ENCODE data around the gene NFAM1.

NFAM1 gene

GRCh38 chr22:42404266-42404665 is 27.9 kb downstream of the NFAM1 start:
- Histone ChIP-seq H3K27me3 (ENCODE audit: control insufficient read depth, insufficient read depth, low read length) (no peaks in the 10 kb centered on the region), H3K36me3 (ENCODE audit: control insufficient read depth, insufficient read depth, low read length) (no peaks in the 10 kb centered on the region), H3K4me1 (ENCODE audit: control insufficient read depth, insufficient read depth, low read length) (peaks cover 4% of the 10 kb centered on the region), H3K4me3 (ENCODE audit: low read depth, low read length) (no peak overlapping the region), H3K9ac (ENCODE audit: low read depth, low read length) (no peak overlapping the region), H3K9me3 (ENCODE audit: control insufficient read depth, insufficient read depth, low read length) (no peaks in the 10 kb centered on the region)

GRCh38 chr22:42401535-42402334 is 30.5 kb downstream of the NFAM1 start:
- Histone ChIP-seq H3K9me3 (ENCODE audit: control insufficient read depth, insufficient read depth, low read length) (no peaks in the 10 kb centered on the region), H3K4me3 (ENCODE audit: low read depth, low read length) (no peak overlapping the region), H3K27me3 (ENCODE audit: control insufficient read depth, insufficient read depth, low read length) (no peaks in the 10 kb centered on the region), H3K4me1 (ENCODE audit: control insufficient read depth, insufficient read depth, low read length) (peaks cover 4% of the 10 kb centered on the region), H3K36me3 (ENCODE audit: control insufficient read depth, insufficient read depth, low read length) (no peaks in the 10 kb centered on the region), H3K9ac (ENCODE audit: low read depth, low read length) (no peak overlapping the region)

- Histone ChIP-seq H3K9ac (ENCODE audit: low read depth, low read length) (no peak overlapping the region), H3K36me3 (ENCODE audit: control insufficient read depth, insufficient read depth, low read length) (no peaks in the 10 kb centered on the region), H3K9me3 (ENCODE audit: control insufficient read depth, insufficient read depth, low read length) (no peaks in the 10 kb centered on the region), H3K4me3 (ENCODE audit: low read depth, low read length) (no peak overlapping the region), H3K4me1 (ENCODE audit: control insufficient read depth, insufficient read depth, low read length) (peaks cover 4% of the 10 kb centered on the region), H3K27me3 (ENCODE audit: control insufficient read depth, insufficient read depth, low read length) (no peaks in the 10 kb centered on the region)
Measured at GRCh38 chr22:42400811-42401534, 31.2 kb downstream of the NFAM1 start.

GRCh38 chr22:42399315-42400271 is 32.6 kb downstream of the NFAM1 start:
- no peak overlapping the region for H3K4me3 ChIP-seq (ENCODE audit: low read depth, low read length)
- H3K36me3 ChIP-seq (ENCODE audit: control insufficient read depth, insufficient read depth, low read length) = no peaks in the 10 kb centered on the region
- peak overlapping the region; percentile 16 for H3K9ac ChIP-seq (ENCODE audit: low read depth, low read length)
- H3K27me3 ChIP-seq (ENCODE audit: control insufficient read depth, insufficient read depth, low read length) = no peaks in the 10 kb centered on the region
- H3K4me1 ChIP-seq (ENCODE audit: control insufficient read depth, insufficient read depth, low read length) = peaks cover 4% of the 10 kb centered on the region
- no peaks in the 10 kb centered on the region for H3K9me3 ChIP-seq (ENCODE audit: control insufficient read depth, insufficient read depth, low read length)

GRCh38 chr22:42397332-42398249 is 34.6 kb downstream of the NFAM1 start:
- H3K9me3 ChIP-seq (ENCODE audit: control insufficient read depth, insufficient read depth, low read length) = no peaks in the 10 kb centered on the region
- H3K9ac ChIP-seq (ENCODE audit: low read depth, low read length) = no peak overlapping the region
- no peak overlapping the region for H3K4me3 ChIP-seq (ENCODE audit: low read depth, low read length)
- H3K4me1 ChIP-seq (ENCODE audit: control insufficient read depth, insufficient read depth, low read length) = peaks cover 4% of the 10 kb centered on the region
- H3K27me3 ChIP-seq (ENCODE audit: control insufficient read depth, insufficient read depth, low read length) = no peaks in the 10 kb centered on the region
- H3K36me3 ChIP-seq (ENCODE audit: control insufficient read depth, insufficient read depth, low read length) = no peaks in the 10 kb centered on the region

- no peaks in the 10 kb centered on the region for H3K9me3 ChIP-seq (ENCODE audit: control insufficient read depth, insufficient read depth, low read length)
- no peak overlapping the region for H3K9ac ChIP-seq (ENCODE audit: low read depth, low read length)
- H3K36me3 ChIP-seq (ENCODE audit: control insufficient read depth, insufficient read depth, low read length) = no peaks in the 10 kb centered on the region
- peaks cover 2% of the 10 kb centered on the region for H3K4me1 ChIP-seq (ENCODE audit: control insufficient read depth, insufficient read depth, low read length)
- H3K27me3 ChIP-seq (ENCODE audit: control insufficient read depth, insufficient read depth, low read length) = no peaks in the 10 kb centered on the region
- H3K4me3 ChIP-seq (ENCODE audit: low read depth, low read length) = no peak overlapping the region
Measured at GRCh38 chr22:42396621-42397331, 35.4 kb downstream of the NFAM1 start.

GRCh38 chr22:42389143-42389542 is 43.1 kb downstream of the NFAM1 start:
- Histone ChIP-seq H3K36me3 (ENCODE audit: control insufficient read depth, insufficient read depth, low read length) (no peaks in the 10 kb centered on the region), H3K27me3 (ENCODE audit: control insufficient read depth, insufficient read depth, low read length) (no peaks in the 10 kb centered on the region), H3K9me3 (ENCODE audit: control insufficient read depth, insufficient read depth, low read length) (no peaks in the 10 kb centered on the region), H3K4me3 (ENCODE audit: low read depth, low read length) (no peak overlapping the region), H3K4me1 (ENCODE audit: control insufficient read depth, insufficient read depth, low read length) (peaks cover 2% of the 10 kb centered on the region), H3K9ac (ENCODE audit: low read depth, low read length) (no peak overlapping the region)

GRCh38 chr22:42388130-42388797 is 43.9 kb downstream of the NFAM1 start:
- no peak overlapping the region for H3K9ac ChIP-seq (ENCODE audit: low read depth, low read length)
- no peak overlapping the region for H3K4me3 ChIP-seq (ENCODE audit: low read depth, low read length)
- no peaks in the 10 kb centered on the region for H3K9me3 ChIP-seq (ENCODE audit: control insufficient read depth, insufficient read depth, low read length)
- H3K27me3 ChIP-seq (ENCODE audit: control insufficient read depth, insufficient read depth, low read length) = no peaks in the 10 kb centered on the region
- H3K4me1 ChIP-seq (ENCODE audit: control insufficient read depth, insufficient read depth, low read length) = peaks cover 2% of the 10 kb centered on the region
- no peaks in the 10 kb centered on the region for H3K36me3 ChIP-seq (ENCODE audit: control insufficient read depth, insufficient read depth, low read length)

- Histone ChIP-seq H3K27me3 (ENCODE audit: control insufficient read depth, insufficient read depth, low read length) (no peaks in the 10 kb centered on the region), H3K9me3 (ENCODE audit: control insufficient read depth, insufficient read depth, low read length) (no peaks in the 10 kb centered on the region)
Measured at GRCh38 chr22:42387631-42388030, 44.6 kb downstream of the NFAM1 start.

GRCh38 chr22:42385696-42386095 is 46.5 kb downstream of the NFAM1 start:
- Histone ChIP-seq H3K9ac (ENCODE audit: low read depth, low read length) (no peak overlapping the region), H3K27me3 (ENCODE audit: control insufficient read depth, insufficient read depth, low read length) (no peaks in the 10 kb centered on the region), H3K36me3 (ENCODE audit: control insufficient read depth, insufficient read depth, low read length) (no peaks in the 10 kb centered on the region), H3K4me3 (ENCODE audit: low read depth, low read length) (no peak overlapping the region), H3K9me3 (ENCODE audit: control insufficient read depth, insufficient read depth, low read length) (no peaks in the 10 kb centered on the region), H3K4me1 (ENCODE audit: control insufficient read depth, insufficient read depth, low read length) (peaks cover 2% of the 10 kb centered on the region)

More at GRCh38 chr22:42387631-42388030, 44.6 kb downstream of the NFAM1 start:
- Histone ChIP-seq H3K4me3 (ENCODE audit: low read depth, low read length) (no peak overlapping the region), H3K4me1 (ENCODE audit: control insufficient read depth, insufficient read depth, low read length) (peaks cover 2% of the 10 kb centered on the region), H3K9ac (ENCODE audit: low read depth, low read length) (no peak overlapping the region), H3K36me3 (ENCODE audit: control insufficient read depth, insufficient read depth, low read length) (no peaks in the 10 kb centered on the region)
